NCI-H1436 treated with DMSO at 0.1 percent for 48 hours (cell line): Measurements from ENCODE around the gene CLPX.
"Not testable (repeated sequence)": the region's sequence is repeated elsewhere in the genome, so short reads cannot be mapped to it uniquely, and the experiment has no call there.

ENCODE experiments used
- DNase-seq: peaks from one replicate; lab custom pipeline; 2025; lab: John Stamatoyannopoulos, UW

Gene CLPX

GRCh38 chr15:65204931-65205660 is 20.0 kb upstream of the CLPX start:
- no peak for DNase-seq

GRCh38 chr15:65204236-65204930 is 19.2 kb upstream of the CLPX start:
- no peak for DNase-seq

GRCh38 chr15:65201918-65202317 is 16.8 kb upstream of the CLPX start:
- DNase-seq: no peak

GRCh38 chr15:65198571-65198970 is 13.4 kb upstream of the CLPX start:
- DNase-seq: no peak

- no peak for DNase-seq
These were observed 12.1 kb upstream of the CLPX start for GRCh38 chr15:65197337-65197645.

GRCh38 chr15:65196637-65197336 is 11.6 kb upstream of the CLPX start:
- DNase-seq: no peak

GRCh38 chr15:65195548-65195923 is 10.4 kb upstream of the CLPX start:
- DNase-seq: no peak

GRCh38 chr15:65194826-65195547 is 9.8 kb upstream of the CLPX start:
- DNase-seq: no peak

- DNase-seq: no peak
These were observed 6.9 kb upstream of the CLPX start for GRCh38 chr15:65192016-65192415.

GRCh38 chr15:65189102-65189740 is 4.1 kb upstream of the CLPX start:
- DNase-seq: no peak

GRCh38 chr15:65188472-65188871 is 3.3 kb upstream of the CLPX start:
- not testable (repeated sequence) for DNase-seq

- DNase-seq: no peak
These were observed 756 bp downstream of the CLPX start for GRCh38 chr15:65184305-65184867.

GRCh38 chr15:65183865-65184159 is 1.3 kb downstream of the CLPX start:
- no peak for DNase-seq

- DNase-seq: no peak
These were observed 2.6 kb downstream of the CLPX start for GRCh38 chr15:65182538-65182937.

- DNase-seq: not testable (repeated sequence)
These were observed 3.4 kb downstream of the CLPX start for GRCh38 chr15:65181582-65182353.

- DNase-seq: no peak
These were observed 5.0 kb downstream of the CLPX start for GRCh38 chr15:65180167-65180566.

- DNase-seq: no peak
These were observed 7.2 kb downstream of the CLPX start for GRCh38 chr15:65177901-65178300.

- DNase-seq: no peak
These were observed 9.1 kb downstream of the CLPX start for GRCh38 chr15:65176056-65176455.

- DNase-seq: no peak
These were observed 9.6 kb downstream of the CLPX start for GRCh38 chr15:65175511-65175910.

- no peak for DNase-seq
These were observed 10.6 kb downstream of the CLPX start for GRCh38 chr15:65174509-65174908.

GRCh38 chr15:65172531-65172930 is 12.6 kb downstream of the CLPX start:
- no peak for DNase-seq
